ENCODE results near the gene PCDHB12.
"Not testable (repeated sequence)": the region's sequence is repeated elsewhere in the genome, so short reads cannot be mapped to it uniquely, and the experiment has no call there.

The PCDHB12 gene

DNA sequence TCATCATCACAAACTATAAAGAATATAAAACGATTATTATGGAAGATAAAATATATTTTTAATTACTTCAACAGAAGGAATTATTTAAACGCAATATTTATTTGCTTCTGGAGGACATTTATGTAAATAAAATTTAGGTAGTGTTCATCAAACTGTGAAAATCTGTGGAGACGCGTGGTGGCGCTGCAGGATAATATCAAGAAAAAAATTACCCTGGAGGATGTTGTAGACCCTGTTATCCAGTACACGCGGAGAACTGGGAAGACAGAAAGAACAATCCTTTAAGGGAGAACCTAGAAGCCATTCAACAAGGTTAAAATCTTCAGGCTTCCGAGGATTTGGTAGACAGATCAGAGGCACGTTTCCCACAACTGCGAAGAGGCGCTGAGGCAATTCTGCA is at the start of gene PCDHB12:
Gene PCDHB12, plus strand, starts transcription at position 242 of the 400 bp plus-strand sequence. CDS start 189 bp downstream, outside the sequence.
- no peak for DNase-seq (ENCODE audit: low read depth in 2 of 2)

DNA sequence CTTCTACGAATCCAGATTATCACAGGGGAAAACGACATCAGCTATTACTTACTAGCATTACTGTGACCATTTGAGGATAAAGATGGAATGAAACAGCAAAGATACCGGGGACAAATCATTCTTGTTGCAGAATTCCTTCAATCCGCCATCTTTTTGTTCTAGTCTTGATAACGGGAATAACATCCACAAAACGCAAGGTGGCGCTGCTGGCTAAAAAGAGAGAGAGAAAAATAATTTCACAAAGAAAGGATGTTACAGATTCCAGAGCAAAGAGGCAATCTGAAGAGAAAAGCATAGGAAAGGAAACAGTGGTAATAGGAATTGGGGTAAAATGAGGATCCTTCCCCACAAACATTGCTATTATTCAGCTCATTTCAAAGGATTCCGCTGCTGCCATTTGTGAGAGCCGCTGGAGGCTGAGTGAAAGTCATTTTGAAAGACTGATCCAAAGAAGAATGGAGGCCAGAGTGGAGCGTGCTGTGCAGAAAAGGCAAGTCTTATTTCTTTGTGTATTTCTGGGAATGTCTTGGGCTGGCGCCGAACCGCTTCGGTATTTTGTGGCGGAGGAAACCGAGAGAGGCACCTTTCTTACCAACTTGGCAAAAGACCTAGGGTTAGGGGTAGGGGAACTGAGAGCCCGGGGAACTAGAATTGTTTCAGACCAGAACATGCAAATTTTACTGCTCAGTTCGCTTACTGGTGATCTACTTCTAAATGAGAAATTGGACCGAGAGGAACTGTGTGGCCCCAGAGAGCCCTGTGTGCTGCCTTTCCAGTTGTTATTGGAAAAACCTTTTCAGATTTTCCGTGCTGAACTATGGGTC is 35.9 kb upstream of the PCDHB12 start, which contains the start of gene PCDHB7:
Gene PCDHB7, plus strand, starts transcription at position 264 of the 824 bp plus-strand sequence. Its CDS starts 192 bp downstream, at position 456.
- no peak for DNase-seq (ENCODE audit: low read depth in 2 of 2)

DNA sequence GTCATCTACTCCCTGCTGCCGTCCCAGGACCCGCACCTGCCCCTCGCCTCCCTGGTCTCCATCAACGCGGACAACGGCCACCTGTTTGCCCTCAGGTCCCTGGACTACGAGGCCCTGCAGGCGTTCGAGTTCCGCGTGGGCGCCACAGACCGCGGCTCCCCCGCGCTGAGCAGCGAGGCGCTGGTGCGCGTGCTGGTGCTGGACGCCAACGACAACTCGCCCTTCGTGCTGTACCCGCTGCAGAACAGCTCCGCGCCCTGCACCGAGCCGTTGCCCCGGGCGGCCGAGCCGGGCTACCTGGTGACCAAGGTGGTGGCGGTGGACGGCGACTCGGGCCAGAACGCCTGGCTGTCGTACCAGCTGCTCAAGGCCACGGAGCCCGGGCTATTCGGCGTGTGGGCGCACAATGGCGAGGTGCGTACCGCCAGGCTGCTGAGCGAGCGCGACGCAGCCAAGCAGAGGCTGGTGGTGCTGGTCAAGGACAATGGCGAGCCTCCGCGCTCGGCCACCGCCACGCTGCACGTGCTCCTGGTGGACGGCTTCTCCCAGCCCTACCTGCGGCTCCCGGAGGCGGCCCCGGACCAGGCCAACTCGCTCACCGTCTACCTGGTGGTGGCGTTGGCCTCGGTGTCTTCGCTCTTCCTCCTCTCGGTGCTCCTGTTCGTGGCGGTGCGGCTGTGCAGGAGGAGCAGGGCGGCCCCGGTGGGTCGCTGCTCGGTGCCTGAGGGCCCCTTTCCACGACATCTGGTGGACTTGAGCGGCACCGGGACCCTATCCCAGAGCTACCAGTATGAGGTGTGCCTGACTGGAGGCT is 34.0 kb upstream of the PCDHB12 start:
- DNase-seq (ENCODE audit: low read depth in 2 of 2): not testable (repeated sequence)

DNA sequence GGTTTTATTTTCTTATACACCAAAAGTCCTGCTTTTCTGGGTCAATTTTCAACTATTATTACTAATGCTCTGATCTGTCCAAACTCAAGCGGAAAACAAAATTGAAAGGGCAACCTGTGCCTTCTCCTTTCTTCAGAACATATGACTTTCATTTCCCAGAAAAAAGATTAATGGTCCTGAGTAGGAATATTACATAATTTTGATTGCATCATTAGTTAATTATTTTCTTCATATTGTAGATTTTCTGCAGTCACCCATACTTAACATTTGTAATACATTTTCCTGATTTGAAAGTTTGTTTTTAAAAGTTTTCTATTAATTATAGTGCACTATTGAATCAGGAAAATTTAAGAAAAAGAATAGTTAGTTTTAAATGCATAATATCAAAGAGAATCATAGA is 32.6 kb upstream of the PCDHB12 start:
- DNase-seq (ENCODE audit: low read depth in 2 of 2): no peak

DNA sequence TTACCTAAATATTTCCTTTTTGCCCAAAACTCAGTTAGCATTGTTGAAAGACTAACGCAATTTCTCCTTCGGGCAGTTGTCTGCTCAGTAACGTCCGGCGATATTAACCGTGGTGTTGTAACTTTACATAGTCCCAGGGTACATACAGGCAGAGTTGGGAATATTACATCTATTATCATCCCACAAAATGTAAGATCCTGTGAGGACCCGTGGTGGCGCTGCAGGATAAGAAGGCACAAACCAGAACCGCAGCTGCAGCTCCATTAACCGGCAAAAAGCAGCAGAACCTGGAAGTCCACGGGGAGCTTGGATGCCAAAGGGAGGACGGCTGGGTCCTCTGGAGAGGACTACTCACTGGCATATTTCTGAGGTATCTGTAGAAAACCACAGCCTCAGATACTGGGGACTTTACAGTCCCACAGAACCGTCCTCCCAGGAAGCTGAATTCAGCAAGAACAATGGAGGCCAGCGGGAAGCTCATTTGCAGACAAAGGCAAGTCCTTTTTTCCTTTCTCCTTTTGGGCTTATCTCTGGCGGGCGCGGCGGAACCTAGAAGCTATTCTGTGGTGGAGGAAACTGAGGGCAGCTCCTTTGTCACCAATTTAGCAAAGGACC is 30.8 kb upstream of the PCDHB12 start, which contains the start of gene PCDHB8:
Gene PCDHB8, plus strand, starts transcription at position 214 of the 615 bp plus-strand sequence. Its CDS starts 245 bp downstream, at position 459.
- not testable (repeated sequence) for DNase-seq (ENCODE audit: low read depth in 2 of 2)

DNA sequence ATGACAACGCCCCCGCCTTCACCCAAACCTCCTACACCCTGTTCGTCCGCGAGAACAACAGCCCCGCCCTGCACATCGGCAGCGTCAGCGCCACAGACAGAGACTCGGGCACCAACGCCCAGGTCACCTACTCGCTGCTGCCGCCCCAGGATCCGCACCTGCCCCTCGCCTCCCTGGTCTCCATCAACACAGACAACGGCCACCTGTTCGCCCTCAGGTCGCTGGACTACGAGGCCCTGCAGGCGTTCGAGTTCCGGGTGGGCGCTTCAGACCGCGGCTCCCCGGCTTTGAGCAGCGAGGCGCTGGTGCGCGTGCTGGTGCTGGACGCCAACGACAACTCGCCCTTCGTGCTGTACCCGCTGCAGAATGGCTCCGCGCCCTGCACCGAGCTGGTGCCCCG is 29.1 kb upstream of the PCDHB12 start:
- DNase-seq (ENCODE audit: low read depth in 2 of 2): not testable (repeated sequence)

DNA sequence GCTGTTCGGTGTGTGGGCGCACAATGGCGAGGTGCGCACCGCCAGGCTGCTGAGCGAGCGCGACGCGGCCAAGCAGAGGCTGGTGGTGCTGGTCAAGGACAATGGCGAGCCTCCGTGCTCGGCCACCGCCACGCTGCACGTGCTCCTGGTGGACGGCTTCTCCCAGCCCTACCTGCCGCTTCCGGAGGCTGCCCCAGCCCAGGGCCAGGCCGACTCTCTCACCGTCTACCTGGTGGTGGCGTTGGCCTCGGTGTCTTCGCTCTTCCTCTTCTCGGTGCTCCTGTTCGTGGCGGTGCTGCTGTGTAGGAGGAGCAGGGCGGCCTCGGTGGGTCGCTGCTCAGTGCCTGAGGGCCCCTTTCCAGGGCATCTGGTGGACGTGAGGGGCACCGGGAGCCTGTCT is 28.6 kb upstream of the PCDHB12 start:
- DNase-seq (ENCODE audit: low read depth in 2 of 2): not testable (repeated sequence)

DNA sequence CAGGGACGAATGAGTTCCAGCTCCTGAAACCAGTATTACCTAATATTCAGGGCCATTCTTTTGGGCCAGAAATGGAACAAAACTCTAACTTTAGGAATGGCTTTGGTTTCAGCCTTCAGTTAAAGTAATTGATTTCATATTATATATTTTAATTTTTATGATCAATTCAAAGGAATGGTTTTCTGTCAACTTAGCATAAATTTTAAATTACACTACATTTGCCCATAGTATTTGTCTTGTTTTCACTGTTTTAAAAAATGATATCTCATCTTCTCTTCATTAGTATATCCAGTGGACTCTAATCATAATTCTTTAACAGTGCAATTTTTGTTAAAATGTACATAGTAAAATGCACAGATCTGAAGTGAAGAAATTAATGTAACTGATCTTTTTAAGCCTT is 28.2 kb upstream of the PCDHB12 start:
- DNase-seq (ENCODE audit: low read depth in 2 of 2): no peak

DNA sequence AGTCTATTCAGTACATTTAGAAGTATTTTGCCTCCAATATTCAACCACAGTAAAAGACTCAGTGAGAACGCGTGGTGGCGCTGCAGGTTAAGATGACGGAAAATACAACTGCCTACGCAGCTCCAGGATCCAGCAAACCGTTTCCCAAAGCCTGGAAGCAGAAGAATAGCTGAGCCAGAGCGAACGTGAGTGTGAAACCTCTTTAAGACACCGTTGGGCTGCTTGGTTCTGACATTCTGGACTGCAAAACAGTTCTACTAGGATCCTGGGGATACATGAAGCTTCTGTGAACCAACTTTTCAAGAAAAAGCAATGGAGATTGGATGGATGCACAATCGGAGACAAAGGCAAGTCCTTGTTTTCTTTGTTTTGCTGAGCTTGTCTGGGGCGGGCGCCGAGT is 26.3 kb upstream of the PCDHB12 start, which contains the start of gene PCDHB16:
Gene PCDHB16, plus strand, starts transcription at position 140 of the 400 bp plus-strand sequence. Its CDS starts 173 bp downstream, at position 313.
- DNase-seq (ENCODE audit: low read depth in 2 of 2): no peak

DNA sequence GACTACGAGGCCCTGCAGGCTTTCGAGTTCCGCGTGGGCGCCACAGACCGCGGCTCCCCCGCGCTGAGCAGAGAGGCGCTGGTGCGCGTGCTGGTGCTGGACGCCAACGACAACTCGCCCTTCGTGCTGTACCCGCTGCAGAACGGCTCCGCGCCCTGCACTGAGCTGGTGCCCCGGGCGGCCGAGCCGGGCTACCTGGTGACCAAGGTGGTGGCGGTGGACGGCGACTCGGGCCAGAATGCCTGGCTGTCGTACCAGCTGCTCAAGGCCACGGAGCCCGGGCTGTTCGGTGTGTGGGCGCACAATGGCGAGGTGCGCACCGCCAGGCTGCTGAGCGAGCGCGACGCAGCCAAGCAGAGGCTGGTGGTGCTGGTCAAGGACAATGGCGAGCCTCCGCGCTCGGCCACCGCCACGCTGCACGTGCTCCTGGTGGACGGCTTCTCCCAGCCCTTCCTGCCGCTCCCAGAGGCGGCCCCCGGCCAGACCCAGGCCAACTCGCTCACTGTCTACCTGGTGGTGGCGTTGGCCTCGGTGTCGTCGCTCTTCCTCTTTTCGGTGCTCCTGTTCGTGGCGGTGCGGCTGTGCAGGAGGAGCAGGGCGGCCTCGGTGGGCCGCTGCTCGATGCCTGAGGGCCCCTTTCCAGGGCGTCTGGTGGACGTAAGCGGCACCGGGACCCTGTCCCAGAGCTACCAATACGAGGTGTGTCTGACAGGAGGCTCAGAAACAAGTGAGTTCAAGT is 24.2 kb upstream of the PCDHB12 start:
- not testable (repeated sequence) for DNase-seq (ENCODE audit: low read depth in 2 of 2)

DNA sequence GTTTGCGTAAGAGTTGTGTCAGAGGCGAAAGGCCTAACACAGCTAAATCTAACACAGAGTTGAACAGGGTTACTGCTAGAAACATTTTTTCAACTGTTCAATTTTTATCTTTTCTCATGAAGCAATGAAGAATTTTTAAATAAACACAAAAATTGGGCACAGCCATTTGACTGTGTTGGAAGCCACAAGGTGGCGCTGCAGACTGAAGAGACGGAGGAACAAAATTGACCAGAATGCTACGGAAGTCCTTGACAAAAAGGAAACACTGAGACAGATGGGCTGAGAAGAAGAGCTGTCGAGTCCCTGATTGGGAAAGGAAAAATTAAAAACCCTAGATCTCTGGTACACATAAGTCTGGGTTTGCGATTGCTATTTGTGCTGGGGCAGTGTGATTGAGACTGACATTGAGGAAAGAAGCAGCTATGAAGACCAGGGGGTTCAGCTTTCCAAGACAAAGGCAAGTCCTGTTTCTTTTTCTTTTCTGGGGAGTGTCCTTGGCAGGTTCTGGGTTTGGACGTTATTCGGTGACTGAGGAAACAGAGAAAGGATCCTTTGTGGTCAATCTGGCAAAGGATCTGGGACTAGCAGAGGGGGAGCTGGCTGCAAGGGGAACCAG is 21.5 kb upstream of the PCDHB12 start, which contains the start of gene PCDHB9:
Gene PCDHB9, plus strand, starts transcription at position 265 of the 616 bp plus-strand sequence. Its CDS starts 158 bp downstream, at position 423.
- DNase-seq (ENCODE audit: low read depth in 2 of 2): no peak

DNA sequence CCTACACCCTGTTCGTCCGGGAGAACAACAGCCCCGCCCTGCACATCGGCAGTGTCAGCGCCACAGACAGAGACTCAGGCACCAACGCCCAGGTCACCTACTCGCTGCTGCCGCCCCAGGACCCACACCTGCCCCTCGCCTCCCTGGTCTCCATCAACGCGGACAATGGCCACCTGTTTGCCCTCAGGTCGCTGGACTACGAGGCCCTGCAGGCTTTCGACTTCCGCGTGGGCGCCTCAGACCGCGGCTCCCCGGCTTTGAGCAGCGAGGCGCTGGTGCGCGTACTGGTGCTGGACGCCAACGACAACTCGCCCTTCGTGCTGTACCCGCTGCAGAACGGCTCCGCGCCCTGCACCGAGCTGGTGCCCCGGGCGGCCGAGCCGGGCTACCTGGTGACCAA is 19.8 kb upstream of the PCDHB12 start:
- not testable (repeated sequence) for DNase-seq (ENCODE audit: low read depth in 2 of 2)

DNA sequence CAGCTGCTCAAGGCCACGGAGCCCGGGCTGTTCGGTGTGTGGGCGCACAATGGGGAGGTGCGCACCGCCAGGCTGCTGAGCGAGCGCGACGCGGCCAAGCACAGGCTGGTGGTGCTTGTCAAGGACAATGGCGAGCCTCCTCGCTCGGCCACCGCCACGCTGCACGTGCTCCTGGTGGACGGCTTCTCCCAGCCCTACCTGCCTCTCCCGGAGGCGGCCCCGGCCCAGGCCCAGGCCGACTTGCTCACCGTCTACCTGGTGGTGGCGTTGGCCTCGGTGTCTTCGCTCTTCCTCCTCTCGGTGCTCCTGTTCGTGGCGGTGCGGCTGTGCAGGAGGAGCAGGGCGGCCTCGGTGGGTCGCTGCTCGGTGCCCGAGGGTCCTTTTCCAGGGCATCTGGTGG is 19.4 kb upstream of the PCDHB12 start:
- not testable (repeated sequence) for DNase-seq (ENCODE audit: low read depth in 2 of 2)

DNA sequence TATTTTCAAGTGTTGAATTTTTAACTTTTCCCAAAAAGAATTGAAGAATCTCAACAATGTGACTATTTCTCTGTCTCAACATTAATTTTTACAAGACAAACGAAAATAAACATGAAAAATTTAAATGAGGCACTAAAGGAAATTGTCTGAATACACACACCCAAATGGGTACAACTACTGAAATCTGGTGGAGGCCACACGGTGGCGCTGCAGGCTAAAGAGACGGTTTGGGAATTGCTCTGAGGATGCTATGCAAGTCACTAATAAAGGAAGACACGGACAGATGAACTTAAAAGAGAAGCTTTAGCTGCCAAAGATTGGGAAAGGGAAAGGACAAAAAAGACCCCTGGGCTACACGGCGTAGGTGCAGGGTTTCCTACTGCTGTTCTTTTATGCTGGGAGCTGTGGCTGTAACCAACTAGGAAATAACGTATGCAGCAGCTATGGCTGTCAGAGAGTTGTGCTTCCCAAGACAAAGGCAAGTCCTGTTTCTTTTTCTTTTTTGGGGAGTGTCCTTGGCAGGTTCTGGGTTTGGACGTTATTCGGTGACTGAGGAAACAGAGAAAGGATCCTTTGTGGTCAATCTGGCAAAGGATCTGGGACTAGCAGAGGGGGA is 16.3 kb upstream of the PCDHB12 start, which contains the start of gene PCDHB10:
Gene PCDHB10, plus strand, starts transcription at position 244 of the 616 bp plus-strand sequence. Its CDS starts 200 bp downstream, at position 444.
- no peak for DNase-seq (ENCODE audit: low read depth in 2 of 2)

DNA sequence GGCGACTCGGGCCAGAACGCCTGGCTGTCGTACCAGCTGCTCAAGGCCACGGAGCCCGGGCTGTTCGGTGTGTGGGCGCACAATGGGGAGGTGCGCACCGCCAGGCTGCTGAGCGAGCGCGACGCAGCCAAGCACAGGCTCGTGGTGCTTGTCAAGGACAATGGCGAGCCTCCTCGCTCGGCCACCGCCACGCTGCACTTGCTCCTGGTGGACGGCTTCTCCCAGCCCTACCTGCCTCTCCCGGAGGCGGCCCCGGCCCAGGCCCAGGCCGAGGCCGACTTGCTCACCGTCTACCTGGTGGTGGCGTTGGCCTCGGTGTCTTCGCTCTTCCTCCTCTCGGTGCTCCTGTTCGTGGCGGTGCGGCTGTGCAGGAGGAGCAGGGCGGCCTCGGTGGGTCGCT is 14.2 kb upstream of the PCDHB12 start:
- DNase-seq (ENCODE audit: low read depth in 2 of 2): not testable (repeated sequence)

DNA sequence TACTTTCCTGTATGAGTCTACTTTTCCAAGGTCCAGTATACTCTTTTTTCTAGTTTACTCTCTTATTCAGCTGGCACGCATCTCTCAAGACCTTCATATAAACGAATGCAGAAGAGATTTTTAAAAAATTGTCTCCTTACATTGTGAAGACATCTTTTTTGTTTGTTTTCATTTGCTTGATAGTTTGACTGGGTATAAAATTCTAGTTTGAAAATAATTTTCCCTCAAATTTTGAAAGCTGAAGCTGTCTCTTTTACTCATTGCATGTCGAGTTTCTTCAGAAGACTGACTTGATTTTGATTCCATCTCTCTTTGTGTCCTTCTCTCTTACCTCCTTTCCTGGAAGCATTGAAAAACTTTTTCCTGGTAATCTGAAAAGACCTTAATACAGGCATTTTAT is 12.2 kb upstream of the PCDHB12 start:
- DNase-seq (ENCODE audit: low read depth in 2 of 2): no peak

DNA sequence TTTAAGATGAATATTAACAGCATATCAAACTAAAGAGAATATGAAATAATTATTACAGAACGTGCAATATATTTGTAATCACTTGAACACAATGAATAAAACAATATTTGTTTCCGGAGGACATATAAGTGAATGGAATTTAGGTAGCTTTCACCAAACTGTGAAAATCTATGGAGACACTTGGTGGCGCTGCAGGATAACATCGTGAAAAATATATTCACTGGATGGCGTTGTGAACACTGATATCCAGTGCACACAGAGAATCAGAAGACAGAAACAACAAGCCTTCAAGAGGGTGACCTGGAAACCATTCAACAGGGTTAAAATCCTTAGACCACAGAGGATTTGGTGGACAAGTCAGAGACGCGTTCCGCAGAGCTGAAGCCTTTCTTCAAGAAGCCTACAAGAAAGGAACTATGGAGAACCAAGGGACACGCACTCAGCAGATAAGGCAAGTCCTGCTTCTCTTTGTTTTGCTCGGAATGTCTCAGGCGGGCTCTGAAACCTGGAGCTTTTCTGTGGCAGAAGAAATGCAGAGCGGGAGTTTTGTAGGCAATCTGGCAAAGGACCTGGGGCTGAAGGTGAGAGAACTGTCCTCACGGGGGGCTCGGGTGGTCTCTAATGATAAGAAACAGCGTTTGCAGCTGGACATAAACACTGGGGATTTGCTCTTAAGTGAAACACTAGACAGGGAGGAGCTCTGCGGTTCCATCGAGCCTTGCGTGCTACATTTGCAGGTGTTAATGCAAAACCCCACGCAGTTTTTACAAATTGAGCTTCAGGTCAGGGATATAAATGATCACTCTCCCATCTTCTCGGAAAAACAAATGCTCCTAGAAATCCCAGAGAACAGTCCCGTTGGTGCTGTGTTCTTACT is 8.9 kb upstream of the PCDHB12 start, which contains the start of gene PCDHB11:
Gene PCDHB11, plus strand, starts transcription at position 269 of the 877 bp plus-strand sequence. Its CDS starts 148 bp downstream, at position 417.
- no peak for DNase-seq (ENCODE audit: low read depth in 2 of 2)

DNA sequence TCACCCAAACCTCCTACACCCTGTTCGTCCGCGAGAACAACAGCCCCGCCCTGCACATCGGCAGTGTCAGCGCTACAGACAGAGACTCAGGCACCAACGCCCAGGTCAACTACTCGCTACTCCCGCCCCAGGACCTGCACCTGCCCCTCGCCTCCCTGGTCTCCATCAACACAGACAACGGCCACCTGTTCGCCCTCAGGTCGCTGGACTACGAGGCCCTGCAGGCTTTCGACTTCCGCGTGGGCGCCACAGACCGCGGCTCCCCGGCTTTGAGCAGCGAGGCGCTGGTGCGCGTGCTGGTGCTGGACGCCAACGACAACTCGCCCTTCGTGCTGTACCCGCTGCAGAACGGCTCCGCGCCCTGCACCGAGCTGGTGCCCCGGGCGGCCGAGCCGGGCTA is 7.4 kb upstream of the PCDHB12 start:
- not testable (repeated sequence) for DNase-seq (ENCODE audit: low read depth in 2 of 2)

DNA sequence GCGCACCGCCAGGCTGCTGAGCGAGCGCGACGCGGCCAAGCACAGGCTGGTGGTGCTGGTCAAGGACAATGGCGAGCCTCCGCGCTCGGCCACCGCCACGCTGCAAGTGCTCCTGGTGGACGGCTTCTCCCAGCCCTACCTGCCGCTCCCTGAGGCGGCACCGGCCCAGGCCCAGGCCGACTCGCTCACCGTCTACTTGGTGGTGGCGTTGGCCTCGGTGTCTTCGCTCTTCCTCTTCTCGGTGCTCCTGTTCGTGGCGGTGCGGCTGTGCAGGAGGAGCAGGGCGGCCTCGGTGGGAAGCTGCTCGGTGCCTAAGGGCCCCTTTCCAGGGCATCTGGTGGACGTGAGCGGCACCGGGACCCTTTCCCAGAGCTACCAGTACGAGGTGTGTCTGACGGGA is 6.9 kb upstream of the PCDHB12 start:
- not testable (repeated sequence) for DNase-seq (ENCODE audit: low read depth in 2 of 2)
